ENCODE data around the gene SRD5A2.

SRD5A2 gene

GRCh38 chr2:31531101-31531500 lies 49.6 kb downstream of the SRD5A2 start:
- no peak for DNase-seq

GRCh38 chr2:31529256-31529655 lies 51.5 kb downstream of the SRD5A2 start:
- DNase-seq, result no peak

- no peak for DNase-seq
Observed at GRCh38 chr2:31528823-31529222, 51.9 kb downstream of the SRD5A2 start.

- DNase-seq, result no peak
Observed at GRCh38 chr2:31526946-31527732, 53.6 kb downstream of the SRD5A2 start.

- DNase-seq, result no peak
Observed at GRCh38 chr2:31525876-31526275, 54.9 kb downstream of the SRD5A2 start.

- DNase-seq, result no peak
Observed at GRCh38 chr2:31524592-31524991, 56.1 kb downstream of the SRD5A2 start.

- DNase-seq, result peak; percentile 16 to 65
Observed at GRCh38 chr2:31523871-31524492, 56.8 kb downstream of the SRD5A2 start.

GRCh38 chr2:31522786-31523185 lies 58.0 kb downstream of the SRD5A2 start:
- DNase-seq, result no peak

- DNase-seq, result no peak
Observed at GRCh38 chr2:31517442-31518203, 63.1 kb downstream of the SRD5A2 start.

- no peak for DNase-seq
Observed at GRCh38 chr2:31515586-31515985, 65.2 kb downstream of the SRD5A2 start.

- no peak for DNase-seq
Observed at GRCh38 chr2:31513553-31513952, 67.2 kb downstream of the SRD5A2 start.

GRCh38 chr2:31511376-31511775 lies 69.4 kb downstream of the SRD5A2 start:
- no peak for DNase-seq

- no peak for DNase-seq
Observed at GRCh38 chr2:31505111-31505510, 75.6 kb downstream of the SRD5A2 start.

- DNase-seq, result no peak
Observed at GRCh38 chr2:31504311-31504710, 76.4 kb downstream of the SRD5A2 start.

GRCh38 chr2:31496451-31496874 lies 84.3 kb downstream of the SRD5A2 start:
- DNase-seq, result peak; percentile 35 to 76

- peak in 1 of 2 experiments; percentile 37 for DNase-seq
Observed at GRCh38 chr2:31489339-31489738, 91.4 kb downstream of the SRD5A2 start.

GRCh38 chr2:31483246-31483645 lies 97.5 kb downstream of the SRD5A2 start:
- no peak for DNase-seq

GRCh38 chr2:31476511-31477180 lies 104.1 kb downstream of the SRD5A2 start:
- DNase-seq, result no peak

GRCh38 chr2:31475692-31476091 lies 105.0 kb downstream of the SRD5A2 start:
- no peak for DNase-seq

- no peak for DNase-seq
Observed at GRCh38 chr2:31474296-31474695, 106.4 kb downstream of the SRD5A2 start.
